Calu3 (cell line): ENCODE results near the gene LSS. TPM values are rescaled to one million over a fixed set of nuclear protein-coding genes. Genes with fewer than 3 reads are reported as not detected.

ENCODE experiments used
- BruUV-seq: library from RNA; stranded (reverse); fragments of 400-500 nt; replicated peaks from 2 replicates; lab custom pipeline; 2021; lab: Mats Ljungman, UMichigan
- CTCF ChIA-PET: fragments of 300-600 bp; sonication (Branson Sonifier 250); formaldehyde crosslinking; loops from one replicate; lab custom pipeline; 2022; ENCODE audit warnings: antibody characterized with exemption; lab: Charles Lee
- DNase-seq: peaks from one replicate; pipeline ENCODE4 v3.0.0; 2022
- H3K27ac Mint-ChIP-seq: one replicate; pipeline ENCODE4 v1.8.0; 2022; ENCODE audit warnings: mixed read lengths; ENCODE audit not compliant: unreplicated experiment
- H3K27me3 Mint-ChIP-seq: one replicate; pipeline ENCODE4 v1.8.0; 2022; ENCODE audit warnings: mixed read lengths; ENCODE audit not compliant: unreplicated experiment
- H3K36me3 Mint-ChIP-seq: one replicate; pipeline ENCODE4 v1.8.0; 2022; ENCODE audit warnings: mild to moderate bottlenecking, moderate library complexity, mixed read lengths; ENCODE audit not compliant: insufficient read depth, unreplicated experiment
- H3K4me1 Mint-ChIP-seq: one replicate; pipeline ENCODE4 v1.8.0; 2022; ENCODE audit warnings: mild to moderate bottlenecking, low read depth, mixed read lengths; ENCODE audit not compliant: unreplicated experiment
- H3K4me3 Mint-ChIP-seq: one replicate; pipeline ENCODE4 v1.8.0; 2022; ENCODE audit warnings: mild to moderate bottlenecking, low read depth, moderate library complexity, mixed read lengths; ENCODE audit not compliant: unreplicated experiment
- H3K9me3 Mint-ChIP-seq: one replicate; pipeline ENCODE4 v1.8.0; 2022; ENCODE audit warnings: low read depth, mixed read lengths; ENCODE audit not compliant: unreplicated experiment
- CTCF ChIP-seq: fragments of 200-600 bp; IDR thresholded peaks from one replicate; pipeline ENCODE4 v1.8.0; 2022; ENCODE audit warnings: antibody characterized with exemption; ENCODE audit not compliant: unreplicated experiment
- intact Hi-C: fragments of 100-400 bp; cut with micrococcal nuclease; formaldehyde crosslinking; loops from one replicate; pipeline ENCODE4 v1.10.0; 2022; ENCODE audit not compliant: unreplicated experiment
- total RNA-seq: library from RNA; stranded (reverse); gene quantifications from 2 replicates; pipeline ENCODE4 v1.2.3, GENCODE V29; 2022

LSS gene
- total RNA-seq, 1 experiment from 2014 or later: 55.1 TPM

GRCh38 chr21:46248827-46249226 is 20.3 kb upstream of the LSS start:
- H3K9me3 Mint-ChIP-seq: no peaks in the 10 kb centered on the region
- no peak for TF ChIP-seq CTCF
- H3K4me1 Mint-ChIP-seq: no peaks in the 10 kb centered on the region
- intact Hi-C loops: no loop called here
- H3K36me3 Mint-ChIP-seq: peaks cover 61% of the 10 kb centered on the region
- CTCF ChIA-PET: no interaction called here
- no peaks in the 10 kb centered on the region for H3K27me3 Mint-ChIP-seq
- no TSS peak for BruUV-seq
- DNase-seq: no peak
- H3K27ac Mint-ChIP-seq: no peak overlapping the region
- no peak overlapping the region for H3K4me3 Mint-ChIP-seq

- no peak for DNase-seq
- H3K4me1 Mint-ChIP-seq: no peaks in the 10 kb centered on the region
- CTCF ChIA-PET: interaction anchor here (0.7 kb wide), 1 partner anchor 62 kb away, joined by 5 read pairs; no protein-coding TSS in a partner anchor
- H3K4me3 Mint-ChIP-seq: no peak overlapping the region
- no peak for TF ChIP-seq CTCF
- peaks cover 63% of the 10 kb centered on the region for H3K36me3 Mint-ChIP-seq
- no TSS peak for BruUV-seq
- intact Hi-C loops: no loop called here
- no peak overlapping the region for H3K27ac Mint-ChIP-seq
- no peaks in the 10 kb centered on the region for H3K9me3 Mint-ChIP-seq
- H3K27me3 Mint-ChIP-seq: no peaks in the 10 kb centered on the region
Measured at GRCh38 chr21:46248422-46248782, 19.8 kb upstream of the LSS start.

GRCh38 chr21:46247699-46248421 is 19.3 kb upstream of the LSS start:
- intact Hi-C loops: no loop called here
- no peak for DNase-seq
- H3K36me3 Mint-ChIP-seq: peaks cover 69% of the 10 kb centered on the region

GRCh38 chr21:46246345-46246744 is 17.8 kb upstream of the LSS start:
- H3K4me3 Mint-ChIP-seq: no peak overlapping the region
- no peaks in the 10 kb centered on the region for H3K27me3 Mint-ChIP-seq
- no peaks in the 10 kb centered on the region for H3K9me3 Mint-ChIP-seq
- no peak overlapping the region for H3K27ac Mint-ChIP-seq
- no peak for TF ChIP-seq CTCF
- DNase-seq: no peak
- CTCF ChIA-PET: no interaction called here
- no TSS peak for BruUV-seq
- peaks cover 63% of the 10 kb centered on the region for H3K36me3 Mint-ChIP-seq
- no peaks in the 10 kb centered on the region for H3K4me1 Mint-ChIP-seq
- intact Hi-C loops: no loop called here

More at GRCh38 chr21:46247699-46248421, 19.3 kb upstream of the LSS start:
- no peak for TF ChIP-seq CTCF
- CTCF ChIA-PET: interaction anchor here (0.7 kb wide), 1 partner anchor 63 kb away, joined by 5 read pairs; no protein-coding TSS in a partner anchor
- no peaks in the 10 kb centered on the region for H3K4me1 Mint-ChIP-seq
- no TSS peak for BruUV-seq
- no peak overlapping the region for H3K27ac Mint-ChIP-seq
- H3K9me3 Mint-ChIP-seq: no peaks in the 10 kb centered on the region
- no peaks in the 10 kb centered on the region for H3K27me3 Mint-ChIP-seq
- no peak overlapping the region for H3K4me3 Mint-ChIP-seq
